Measurements from ENCODE around the gene SUGT1. TPM values are rescaled to one million over a fixed set of nuclear protein-coding genes. Genes with fewer than 3 reads are reported as not detected.
"Not testable (repeated sequence)": the region's sequence is repeated elsewhere in the genome, so short reads cannot be mapped to it uniquely, and the experiment has no call there.

SUGT1 gene
- total RNA-seq, 1 donor from 2014 or later, result 56.8 TPM

DNA sequence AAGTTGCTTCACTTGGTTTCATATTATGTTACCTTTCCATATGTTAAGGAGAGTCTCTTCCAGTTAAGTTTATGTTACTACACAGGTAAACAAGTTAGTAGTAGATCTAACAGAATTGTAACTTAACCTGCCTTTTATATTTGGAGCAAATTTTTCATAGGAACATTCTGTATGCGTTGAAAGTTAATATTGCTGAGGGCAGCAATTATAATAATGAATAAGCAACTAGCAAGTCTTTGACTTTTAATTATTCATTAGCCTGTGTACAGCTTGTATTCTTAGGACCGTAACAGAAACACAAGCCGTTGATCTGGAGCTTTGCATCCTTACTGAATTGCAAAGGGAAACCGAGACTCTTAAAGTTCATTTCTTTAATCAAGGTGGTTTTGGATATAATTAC is 11.6 kb downstream of the SUGT1 start:
- TF ChIP-seq, protein P1, sequence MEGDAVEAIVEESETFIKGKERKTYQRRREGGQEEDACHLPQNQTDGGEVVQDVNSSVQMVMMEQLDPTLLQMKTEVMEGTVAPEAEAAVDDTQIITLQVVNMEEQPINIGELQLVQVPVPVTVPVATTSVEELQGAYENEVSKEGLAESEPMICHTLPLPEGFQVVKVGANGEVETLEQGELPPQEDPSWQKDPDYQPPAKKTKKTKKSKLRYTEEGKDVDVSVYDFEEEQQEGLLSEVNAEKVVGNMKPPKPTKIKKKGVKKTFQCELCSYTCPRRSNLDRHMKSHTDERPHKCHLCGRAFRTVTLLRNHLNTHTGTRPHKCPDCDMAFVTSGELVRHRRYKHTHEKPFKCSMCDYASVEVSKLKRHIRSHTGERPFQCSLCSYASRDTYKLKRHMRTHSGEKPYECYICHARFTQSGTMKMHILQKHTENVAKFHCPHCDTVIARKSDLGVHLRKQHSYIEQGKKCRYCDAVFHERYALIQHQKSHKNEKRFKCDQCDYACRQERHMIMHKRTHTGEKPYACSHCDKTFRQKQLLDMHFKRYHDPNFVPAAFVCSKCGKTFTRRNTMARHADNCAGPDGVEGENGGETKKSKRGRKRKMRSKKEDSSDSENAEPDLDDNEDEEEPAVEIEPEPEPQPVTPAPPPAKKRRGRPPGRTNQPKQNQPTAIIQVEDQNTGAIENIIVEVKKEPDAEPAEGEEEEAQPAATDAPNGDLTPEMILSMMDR (conservative IDR thresholded peaks at IDR 0.05), result no peak
- no peak overlapping the region for H3K27ac Mint-ChIP-seq
- H3K36me3 Mint-ChIP-seq, result peaks cover 15% of the 10 kb centered on the region
- H3K4me3 Mint-ChIP-seq, result no peak overlapping the region
- DNase-seq (ENCODE audit: extremely low spot score, unreplicated experiment), result no peak
- H3K27me3 Mint-ChIP-seq, result no peaks in the 10 kb centered on the region
- H3K9me3 Mint-ChIP-seq, result no peaks in the 10 kb centered on the region
- no peaks in the 10 kb centered on the region for H3K4me1 Mint-ChIP-seq (ENCODE audit: unreplicated experiment)

DNA sequence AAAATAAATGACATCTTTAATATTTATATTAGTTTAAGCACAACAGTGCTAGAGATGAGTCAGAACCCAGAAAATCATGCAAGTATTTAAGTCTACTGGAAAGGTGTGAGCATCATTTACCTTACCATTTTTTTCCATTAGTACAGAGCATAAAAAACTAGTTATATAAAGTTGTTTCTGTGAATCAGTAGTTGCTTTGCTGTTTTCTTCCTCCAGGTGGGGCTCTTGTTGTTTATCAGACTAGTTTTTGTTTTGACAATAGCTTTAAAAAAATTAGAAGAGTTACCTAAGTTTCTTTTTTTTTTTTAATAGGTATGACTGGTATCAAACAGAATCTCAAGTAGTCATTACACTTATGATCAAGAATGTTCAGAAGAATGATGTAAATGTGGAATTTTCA is 12.7 kb downstream of the SUGT1 start:
- no peak overlapping the region for H3K27ac Mint-ChIP-seq

DNA sequence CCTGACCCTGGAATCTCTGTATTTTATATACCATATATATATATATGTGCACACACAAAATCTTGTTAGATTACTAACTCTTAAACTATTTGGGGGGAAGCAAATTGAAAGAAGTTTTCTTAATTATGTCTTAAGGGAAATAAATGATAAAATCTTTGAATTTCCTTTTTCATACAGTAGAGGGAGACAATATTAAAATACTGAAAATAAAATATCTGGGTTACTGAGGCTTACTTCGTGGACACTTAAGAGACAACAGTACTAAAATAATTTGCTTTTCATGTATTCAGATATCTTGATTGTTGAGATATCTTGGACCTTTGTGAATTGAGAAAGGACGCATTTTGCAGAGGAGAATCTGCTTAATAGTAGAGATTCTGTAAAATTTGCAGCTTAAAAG is 17.0 kb downstream of the SUGT1 start:
- no peaks in the 10 kb centered on the region for H3K27me3 Mint-ChIP-seq
- H3K4me3 Mint-ChIP-seq, result no peak overlapping the region
- no peaks in the 10 kb centered on the region for H3K9me3 Mint-ChIP-seq
- peaks cover 10% of the 10 kb centered on the region for H3K36me3 Mint-ChIP-seq
- DNase-seq (ENCODE audit: extremely low spot score, unreplicated experiment), result no peak
- H3K4me1 Mint-ChIP-seq (ENCODE audit: unreplicated experiment), result no peaks in the 10 kb centered on the region
- H3K27ac Mint-ChIP-seq, result no peak overlapping the region
- TF ChIP-seq, protein P1 (conservative IDR thresholded peaks at IDR 0.05), result peak; percentile 32

More for the DNA sequence above, 12.7 kb downstream of the SUGT1 start:
- Mint-ChIP-seq H3K9me3 (no peaks in the 10 kb centered on the region), H3K4me3 (no peak overlapping the region), H3K27me3 (no peaks in the 10 kb centered on the region), H3K4me1 (ENCODE audit: unreplicated experiment) (no peaks in the 10 kb centered on the region), H3K36me3 (peaks cover 15% of the 10 kb centered on the region)
- no peak for DNase-seq (ENCODE audit: extremely low spot score, unreplicated experiment)
- TF ChIP-seq, protein P1 (conservative IDR thresholded peaks at IDR 0.05), result peak; percentile 74

DNA sequence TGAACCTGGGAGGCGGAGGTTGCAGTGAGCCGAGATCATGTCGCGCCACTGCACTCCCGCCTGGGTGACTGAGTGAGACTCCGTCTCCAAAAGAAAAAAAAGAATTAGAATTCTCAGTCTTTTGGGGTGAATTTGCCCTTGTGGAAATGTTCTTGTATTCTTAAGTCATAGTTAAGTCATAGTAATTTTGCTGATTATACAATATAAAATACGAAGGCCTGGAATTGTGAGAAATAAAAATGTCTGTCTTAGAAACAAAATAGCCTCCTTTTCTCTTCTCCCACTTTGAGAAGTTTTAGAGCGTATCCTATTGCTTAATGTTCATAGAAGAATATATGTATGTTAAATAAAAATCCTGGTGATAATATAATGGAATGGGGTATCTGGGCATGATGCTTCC is 18.1 kb downstream of the SUGT1 start:
- no peak overlapping the region for H3K27ac Mint-ChIP-seq
- H3K36me3 Mint-ChIP-seq, result peaks cover 10% of the 10 kb centered on the region
- DNase-seq (ENCODE audit: extremely low spot score, unreplicated experiment), result no peak
- no peaks in the 10 kb centered on the region for H3K4me1 Mint-ChIP-seq (ENCODE audit: unreplicated experiment)
- H3K4me3 Mint-ChIP-seq, result no peak overlapping the region
- no peaks in the 10 kb centered on the region for H3K27me3 Mint-ChIP-seq
- H3K9me3 Mint-ChIP-seq, result no peaks in the 10 kb centered on the region
- TF ChIP-seq, protein P1 (conservative IDR thresholded peaks at IDR 0.05), result no peak

DNA sequence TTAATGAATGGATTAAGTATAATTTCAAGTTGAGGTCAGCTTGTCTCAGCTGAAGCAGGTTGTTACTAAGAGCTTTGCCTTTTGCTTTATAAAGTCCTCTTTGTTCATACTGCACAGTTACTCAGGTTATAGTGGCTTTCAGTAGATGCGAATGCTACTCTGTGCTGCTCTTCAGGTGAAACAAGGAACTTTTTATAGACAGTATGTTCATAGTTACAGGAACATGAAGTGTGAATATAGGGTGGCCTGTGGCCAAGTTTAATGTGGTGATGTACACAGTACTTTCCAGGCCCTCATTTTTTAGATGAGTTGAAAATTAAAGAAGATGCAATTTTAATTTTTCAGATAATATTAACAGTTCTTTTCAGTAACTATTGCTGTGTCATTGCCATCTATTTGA is 20.8 kb downstream of the SUGT1 start:
- no peaks in the 10 kb centered on the region for H3K4me1 Mint-ChIP-seq (ENCODE audit: unreplicated experiment)
- DNase-seq (ENCODE audit: extremely low spot score, unreplicated experiment), result no peak
- H3K27me3 Mint-ChIP-seq, result no peaks in the 10 kb centered on the region
- TF ChIP-seq, protein P1 (conservative IDR thresholded peaks at IDR 0.05), result no peak
- no peak overlapping the region for H3K27ac Mint-ChIP-seq
- H3K36me3 Mint-ChIP-seq, result peaks cover 10% of the 10 kb centered on the region
- no peak overlapping the region for H3K4me3 Mint-ChIP-seq
- H3K9me3 Mint-ChIP-seq, result no peaks in the 10 kb centered on the region

DNA sequence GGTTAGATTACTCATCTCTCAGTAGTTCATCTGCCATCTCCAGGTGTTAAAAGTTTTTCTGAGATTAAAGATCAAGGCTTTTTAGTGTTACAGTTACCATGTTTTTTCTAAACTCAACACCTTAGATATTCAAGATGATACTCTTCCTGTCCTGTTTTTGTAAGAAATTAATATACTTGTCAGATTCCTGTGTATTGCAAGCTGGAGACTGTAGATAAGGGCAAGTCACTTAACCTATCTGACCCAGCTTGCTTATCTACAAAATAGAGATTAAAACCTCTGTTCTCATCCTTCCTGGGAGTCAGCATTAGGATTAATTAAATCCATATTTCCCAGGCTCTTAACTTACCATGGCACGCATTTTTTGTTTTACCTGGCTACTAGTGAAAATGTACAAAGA is 25.2 kb downstream of the SUGT1 start:
- TF ChIP-seq, protein P1 (conservative IDR thresholded peaks at IDR 0.05), result no peak
- Mint-ChIP-seq H3K4me3 (no peak overlapping the region), H3K9me3 (no peaks in the 10 kb centered on the region), H3K36me3 (peaks cover 22% of the 10 kb centered on the region), H3K4me1 (ENCODE audit: unreplicated experiment) (no peaks in the 10 kb centered on the region), H3K27me3 (no peaks in the 10 kb centered on the region), H3K27ac (no peak overlapping the region)
- DNase-seq (ENCODE audit: extremely low spot score, unreplicated experiment), result no peak

DNA sequence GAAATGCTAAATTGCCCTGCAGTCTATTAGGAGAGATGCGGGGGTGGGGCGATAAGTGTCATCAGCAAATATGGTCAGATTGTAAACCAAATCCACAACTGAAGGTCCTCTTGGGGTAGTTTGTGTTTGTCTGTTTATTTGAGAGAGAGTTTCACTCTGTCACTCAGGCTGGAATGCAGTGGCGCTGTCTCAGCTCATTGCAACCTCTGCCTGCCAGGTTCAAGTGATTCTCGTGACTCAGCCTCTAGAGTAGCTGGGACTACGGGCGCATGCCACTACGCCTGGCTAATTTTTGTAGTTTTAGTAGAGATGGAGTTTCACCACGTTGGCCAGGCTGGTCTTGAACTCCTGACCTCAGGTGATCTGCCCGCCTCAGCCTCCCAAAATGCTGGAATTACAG is 33.2 kb downstream of the SUGT1 start:
- peaks cover 38% of the 10 kb centered on the region for H3K36me3 Mint-ChIP-seq
- DNase-seq (ENCODE audit: extremely low spot score, unreplicated experiment); H3K4me3 Mint-ChIP-seq; H3K9me3 Mint-ChIP-seq; H3K4me1 Mint-ChIP-seq (ENCODE audit: unreplicated experiment); H3K27ac Mint-ChIP-seq; H3K27me3 Mint-ChIP-seq: not testable (repeated sequence)
